IPS-11a (cell line): Measurements from ENCODE around the gene ADNP.

Experiments used
- H3K4me3 ChIP-seq: one replicate; pipeline ENCODE4 v1.5.1; 2013; ENCODE audit warnings: low read depth, low read length, control low read depth

ADNP gene

GRCh38 chr20:50874111-50874757 lies 57.0 kb downstream of the ADNP start:
- no peak overlapping the region for H3K4me3 ChIP-seq

GRCh38 chr20:50873585-50873984 lies 57.7 kb downstream of the ADNP start:
- no peak overlapping the region for H3K4me3 ChIP-seq

- no peak overlapping the region for H3K4me3 ChIP-seq
Measured at GRCh38 chr20:50872560-50873425, 58.4 kb downstream of the ADNP start.

GRCh38 chr20:50870561-50871161 lies 60.6 kb downstream of the ADNP start:
- peak overlapping the region; percentile 31 for H3K4me3 ChIP-seq

- no peak overlapping the region for H3K4me3 ChIP-seq
Measured at GRCh38 chr20:50868509-50869495, 62.4 kb downstream of the ADNP start.

- no peak overlapping the region for H3K4me3 ChIP-seq
Measured at GRCh38 chr20:50867805-50868204, 63.4 kb downstream of the ADNP start.

- H3K4me3 ChIP-seq = no peak overlapping the region
Measured at GRCh38 chr20:50866831-50867230, 64.4 kb downstream of the ADNP start.

- H3K4me3 ChIP-seq = no peak overlapping the region
Measured at GRCh38 chr20:50866036-50866685, 65.1 kb downstream of the ADNP start.

GRCh38 chr20:50865591-50865990 lies 65.6 kb downstream of the ADNP start:
- H3K4me3 ChIP-seq = no peak overlapping the region

GRCh38 chr20:50865114-50865513 lies 66.1 kb downstream of the ADNP start:
- no peak overlapping the region for H3K4me3 ChIP-seq

GRCh38 chr20:50862546-50862945 lies 68.7 kb downstream of the ADNP start:
- H3K4me3 ChIP-seq = no peak overlapping the region

- H3K4me3 ChIP-seq = no peak overlapping the region
Measured at GRCh38 chr20:50861012-50861411, 70.2 kb downstream of the ADNP start.

- no peak overlapping the region for H3K4me3 ChIP-seq
Measured at GRCh38 chr20:50859161-50859560, 72.1 kb downstream of the ADNP start.

- no peak overlapping the region for H3K4me3 ChIP-seq
Measured at GRCh38 chr20:50858525-50858924, 72.7 kb downstream of the ADNP start.

- no peak overlapping the region for H3K4me3 ChIP-seq
Measured at GRCh38 chr20:50857348-50857747, 73.9 kb downstream of the ADNP start.

- no peak overlapping the region for H3K4me3 ChIP-seq
Measured at GRCh38 chr20:50856475-50857041, 74.7 kb downstream of the ADNP start.

GRCh38 chr20:50855498-50856474 lies 75.5 kb downstream of the ADNP start:
- H3K4me3 ChIP-seq = no peak overlapping the region

- H3K4me3 ChIP-seq = no peak overlapping the region
Measured at GRCh38 chr20:50854506-50855249, 76.6 kb downstream of the ADNP start.
